Astrocyte (in vitro differentiated cells and primary cell): ENCODE results near the gene PPP2R2C.

Experiments
- EZH2 ChIP-seq: IDR thresholded peaks from 2 replicates; pipeline ENCODE4 v1.6.1; 2012; ENCODE audit warnings: mild to moderate bottlenecking, low read length, inconsistent platforms; ENCODE audit not compliant: insufficient read depth
- TF ChIP-seq, protein P1 (sequence below): IDR thresholded peaks from 2 replicates; pipeline ENCODE4 v1.5.1; 2011; ENCODE audit warnings: low read depth, mild to moderate bottlenecking, inconsistent platforms, low read length, moderate library complexity; ENCODE audit not compliant: insufficient read depth

DNA sequence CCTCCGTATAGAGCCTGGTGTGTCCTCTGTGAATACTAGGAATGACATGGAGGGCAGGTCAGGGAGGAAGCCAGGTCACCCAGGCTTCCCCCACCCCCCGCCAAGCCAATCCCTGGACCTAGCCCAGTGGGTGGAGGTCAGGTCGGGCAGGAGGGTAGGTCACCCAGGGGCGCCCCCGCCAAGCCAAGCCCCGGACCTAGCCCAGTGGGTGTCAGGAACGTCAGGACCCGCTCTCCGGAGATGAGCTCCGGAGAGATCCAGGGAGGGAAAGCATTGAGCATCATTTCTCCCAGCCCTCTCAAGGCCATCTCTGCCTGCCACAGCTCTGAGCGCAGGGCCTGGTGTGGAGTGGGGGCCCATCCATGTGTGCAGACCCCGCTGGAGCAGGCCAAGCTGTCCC, 154.2 kb downstream of the PPP2R2C start:
- TF ChIP-seq, protein P1, sequence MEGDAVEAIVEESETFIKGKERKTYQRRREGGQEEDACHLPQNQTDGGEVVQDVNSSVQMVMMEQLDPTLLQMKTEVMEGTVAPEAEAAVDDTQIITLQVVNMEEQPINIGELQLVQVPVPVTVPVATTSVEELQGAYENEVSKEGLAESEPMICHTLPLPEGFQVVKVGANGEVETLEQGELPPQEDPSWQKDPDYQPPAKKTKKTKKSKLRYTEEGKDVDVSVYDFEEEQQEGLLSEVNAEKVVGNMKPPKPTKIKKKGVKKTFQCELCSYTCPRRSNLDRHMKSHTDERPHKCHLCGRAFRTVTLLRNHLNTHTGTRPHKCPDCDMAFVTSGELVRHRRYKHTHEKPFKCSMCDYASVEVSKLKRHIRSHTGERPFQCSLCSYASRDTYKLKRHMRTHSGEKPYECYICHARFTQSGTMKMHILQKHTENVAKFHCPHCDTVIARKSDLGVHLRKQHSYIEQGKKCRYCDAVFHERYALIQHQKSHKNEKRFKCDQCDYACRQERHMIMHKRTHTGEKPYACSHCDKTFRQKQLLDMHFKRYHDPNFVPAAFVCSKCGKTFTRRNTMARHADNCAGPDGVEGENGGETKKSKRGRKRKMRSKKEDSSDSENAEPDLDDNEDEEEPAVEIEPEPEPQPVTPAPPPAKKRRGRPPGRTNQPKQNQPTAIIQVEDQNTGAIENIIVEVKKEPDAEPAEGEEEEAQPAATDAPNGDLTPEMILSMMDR = no peak
- no peak for TF ChIP-seq EZH2
